Testis (tissue), 2 donors: ENCODE data around the gene PTPRN2.
"Not testable (repeated sequence)": the region's sequence is repeated elsewhere in the genome, so short reads cannot be mapped to it uniquely, and the experiment has no call there.

ENCODE experiments used
- CTCF ChIP-seq, 3 experiments: fragments of 450-650 bp in 2 of 3; fragments of 200-600 bp in 1 of 3; sonication (generic) in 1 of 3; IDR thresholded peaks; one replicate each; pipeline ENCODE4 v1.5.1; 2016 to 2019; ENCODE audit warnings: antibody characterized with exemption in 3 of 3, mild to moderate bottlenecking in 2 of 3, moderate library complexity in 1 of 3
- POLR2A ChIP-seq: fragments of 450-650 bp; IDR thresholded peaks from one replicate; pipeline ENCODE4 v1.6.1; 2017; ENCODE audit warnings: antibody characterized with exemption, mild to moderate bottlenecking, moderate library complexity

- not testable (repeated sequence) for TF ChIP-seq CTCF (IDR thresholded peaks at IDR 0.05); POLR2A
These were observed 255.1 kb downstream of the PTPRN2 start for GRCh38 chr7:158332516-158332915.
